WTC11 (cell line): ENCODE measurements around the gene PRIM1. TPM values are rescaled to one million over a fixed set of nuclear protein-coding genes. Genes with fewer than 3 reads are reported as not detected.

Experiments used
- ATAC-seq: fragments of 200-7000 bp; cut with Tn5 transposase; 2 replicates; pipeline ENCODE4 v1.10.0; 2021; ENCODE audit warnings: mild to moderate bottlenecking, moderate library complexity
- CTCF ChIA-PET: fragments of 300-600 bp; sonication (Branson Sonifier 250); formaldehyde crosslinking; loops from one replicate; lab custom pipeline; 2021; ENCODE audit warnings: antibody characterized with exemption; lab: Charles Lee
- POLR2A ChIA-PET: fragments of 350-600 bp; sonication (Branson Sonifier 250); formaldehyde crosslinking; loops from one replicate; lab custom pipeline; 2021; ENCODE audit warnings: antibody characterized with exemption; lab: Charles Lee
- DNase-seq: peaks from one replicate; pipeline ENCODE4 v3.0.0; 2021; ENCODE audit warnings: low spot score
- H3K27ac Mint-ChIP-seq: 2 replicates; pipeline ENCODE4 v1.8.0; 2021; ENCODE audit warnings: mixed read lengths
- H3K27me3 Mint-ChIP-seq: 2 replicates; pipeline ENCODE4 v1.8.0; 2021; ENCODE audit warnings: low read depth, mild to moderate bottlenecking, moderate library complexity, mixed read lengths
- H3K36me3 Mint-ChIP-seq: 2 replicates; pipeline ENCODE4 v1.8.0; 2021; ENCODE audit warnings: mixed read lengths
- H3K4me1 Mint-ChIP-seq: 2 replicates; pipeline ENCODE4 v1.8.0; 2022; ENCODE audit warnings: mixed read lengths
- H3K4me3 Mint-ChIP-seq: 2 replicates; pipeline ENCODE4 v1.8.0; 2021; ENCODE audit warnings: mild to moderate bottlenecking, moderate library complexity, mixed read lengths
- H3K9me3 Mint-ChIP-seq: 2 replicates; pipeline ENCODE4 v1.8.0; 2021; ENCODE audit warnings: mixed read lengths
- AFF4 ChIP-seq: sonication (generic); formaldehyde crosslinking; IDR thresholded peaks from 2 replicates; pipeline ENCODE4 v1.8.1; 2023; ENCODE audit warnings: mild to moderate bottlenecking, missing genetic modification reagents, borderline replicate concordance
- ATF2 ChIP-seq: sonication (generic); formaldehyde crosslinking; IDR thresholded peaks from 2 replicates; pipeline ENCODE4 v1.8.1; 2022; ENCODE audit warnings: low read depth, missing genetic modification reagents, borderline replicate concordance
- ATF3 ChIP-seq: sonication (generic); formaldehyde crosslinking; conservative IDR thresholded peaks from 2 replicates; pipeline ENCODE4 v1.8.1; 2022; ENCODE audit warnings: mild to moderate bottlenecking, missing genetic modification reagents
- E2F1 ChIP-seq: sonication (generic); formaldehyde crosslinking; IDR thresholded peaks from 2 replicates; pipeline ENCODE4 v1.8.0; 2022; ENCODE audit warnings: mild to moderate bottlenecking, missing genetic modification reagents
- EMX1 ChIP-seq: fragments of 250-450 bp; sonication (Bioruptor Pico); IDR thresholded peaks from 2 replicates; pipeline ENCODE4 v1.8.0; 2021; ENCODE audit warnings: mild to moderate bottlenecking
- GTF2I ChIP-seq: fragments of 250-450 bp; sonication (Bioruptor Pico); conservative IDR thresholded peaks from 2 replicates; pipeline ENCODE4 v1.4.0; 2021; ENCODE audit warnings: mild to moderate bottlenecking
- JAZF1 ChIP-seq: fragments of 250-450 bp; sonication (Bioruptor Pico); IDR thresholded peaks from 2 replicates; pipeline ENCODE4 v1.9.0; 2021; ENCODE audit warnings: moderate library complexity, mild to moderate bottlenecking, inconsistent platforms
- KAT7 ChIP-seq: sonication (generic); formaldehyde crosslinking; IDR thresholded peaks from 2 replicates; pipeline ENCODE4 v1.8.1; 2023; ENCODE audit warnings: missing genetic modification reagents, mild to moderate bottlenecking, borderline replicate concordance
- NFATC4 ChIP-seq: fragments of 250-450 bp; sonication (Bioruptor Pico); IDR thresholded peaks from 2 replicates; pipeline ENCODE4 v1.9.0; 2021; ENCODE audit warnings: mild to moderate bottlenecking
- NR2C2 ChIP-seq: sonication (generic); formaldehyde crosslinking; IDR thresholded peaks from 2 replicates; pipeline ENCODE4 v1.8.0; 2022; ENCODE audit warnings: mild to moderate bottlenecking, missing genetic modification reagents
- NR3C1 ChIP-seq: sonication (generic); formaldehyde crosslinking; conservative IDR thresholded peaks from 2 replicates; pipeline ENCODE4 v1.8.1; 2023; ENCODE audit warnings: low read depth, mild to moderate bottlenecking, missing genetic modification reagents
- RELA ChIP-seq: sonication (generic); formaldehyde crosslinking; IDR thresholded peaks from 2 replicates; pipeline ENCODE4 v1.8.1; 2022; ENCODE audit warnings: missing genetic modification reagents, mild to moderate bottlenecking, borderline replicate concordance
- SP1 ChIP-seq: sonication (generic); formaldehyde crosslinking; conservative IDR thresholded peaks from 2 replicates; pipeline ENCODE4 v1.8.1; 2022; ENCODE audit warnings: missing genetic modification reagents
- TCF7 ChIP-seq: sonication (generic); formaldehyde crosslinking; IDR thresholded peaks from 2 replicates; pipeline ENCODE4 v1.8.0; 2022; ENCODE audit warnings: mild to moderate bottlenecking, low read depth, missing genetic modification reagents, moderate library complexity
- ZNF121 ChIP-seq: sonication (generic); formaldehyde crosslinking; IDR thresholded peaks from 2 replicates; pipeline ENCODE4 v1.8.0; 2023; ENCODE audit warnings: missing genetic modification reagents
- ZNF396 ChIP-seq: fragments of 250-450 bp; sonication (Bioruptor Pico); IDR thresholded peaks from 2 replicates; pipeline ENCODE4 v1.8.0; 2021; ENCODE audit warnings: mild to moderate bottlenecking, moderate library complexity, borderline replicate concordance
- ZNF532 ChIP-seq: fragments of 250-450 bp; sonication (Bioruptor Pico); IDR thresholded peaks from 2 replicates; pipeline ENCODE4 v1.9.0; 2021; ENCODE audit warnings: mild to moderate bottlenecking, borderline replicate concordance
- total RNA-seq: library from RNA; stranded (reverse); gene quantifications from 3 replicates; pipeline ENCODE4 v1.2.3, GENCODE V29; 2021

PRIM1 gene
- total RNA-seq, 1 experiment from 2014 or later, result 54.0 TPM

- ATAC-seq (no peak), DNase-seq (no peak)
- Mint-ChIP-seq H3K4me3 (no peak overlapping the region), H3K27ac (no peak overlapping the region), H3K9me3 (peaks cover 21% of the 10 kb centered on the region), H3K27me3 (no peaks in the 10 kb centered on the region), H3K4me1 (peaks cover 6% of the 10 kb centered on the region), H3K36me3 (peaks cover 14% of the 10 kb centered on the region)
- ChIA-PET CTCF (interaction anchor here (1.3 kb wide), 1 partner anchor 13 kb away, joined by 4 read pairs; no protein-coding TSS in a partner anchor), POLR2A (no interaction called here)
- no peak for TF ChIP-seq SP1 (CRISPR knock-in tag)
- TF ChIP-seq E2F1 (CRISPR knock-in tag), result no peak
- no peak for TF ChIP-seq RELA
- TF ChIP-seq NR3C1 (CRISPR knock-in tag), result no peak
- no peak for TF ChIP-seq AFF4
- no peak for TF ChIP-seq ZNF121 (CRISPR knock-in tag)
- no peak for TF ChIP-seq ZNF532 (CRISPR knock-in tag)
- TF ChIP-seq KAT7 (CRISPR knock-in tag), result no peak
- no peak for TF ChIP-seq NR2C2
- TF ChIP-seq EMX1 (CRISPR knock-in tag), result no peak
- no peak for TF ChIP-seq NFATC4
- TF ChIP-seq ATF3, result no peak
- TF ChIP-seq JAZF1 (CRISPR knock-in tag), result no peak
- TF ChIP-seq TCF7, result no peak
- TF ChIP-seq ATF2 (CRISPR knock-in tag), result no peak
- no peak for TF ChIP-seq ZNF396 (CRISPR knock-in tag)
Observed at GRCh38 chr12:56775638-56776037, 23.5 kb upstream of the PRIM1 start.

GRCh38 chr12:56773113-56773512 is 21.0 kb upstream of the PRIM1 start:
- ATAC-seq, result no peak
- H3K4me3 Mint-ChIP-seq, result no peak overlapping the region
- TF ChIP-seq KAT7 (CRISPR knock-in tag) (no peak), GTF2I (CRISPR knock-in tag) (no peak)
- peaks cover 21% of the 10 kb centered on the region for H3K9me3 Mint-ChIP-seq
- H3K27me3 Mint-ChIP-seq, result no peaks in the 10 kb centered on the region
- peaks cover 14% of the 10 kb centered on the region for H3K36me3 Mint-ChIP-seq
- ChIA-PET CTCF (no interaction called here), POLR2A (no interaction called here)
- DNase-seq, result no peak
- peaks cover 13% of the 10 kb centered on the region for H3K4me1 Mint-ChIP-seq
- H3K27ac Mint-ChIP-seq, result no peak overlapping the region
